ENCODE results near the gene PLA2G4C. TPM values are rescaled to one million over a fixed set of nuclear protein-coding genes. Genes with fewer than 3 reads are reported as not detected.

PLA2G4C gene
- total and polyA plus RNA-seq, 7 experiments from 2014 or later: 1.2 to 21.2 (median 6.4) TPM

DNA sequence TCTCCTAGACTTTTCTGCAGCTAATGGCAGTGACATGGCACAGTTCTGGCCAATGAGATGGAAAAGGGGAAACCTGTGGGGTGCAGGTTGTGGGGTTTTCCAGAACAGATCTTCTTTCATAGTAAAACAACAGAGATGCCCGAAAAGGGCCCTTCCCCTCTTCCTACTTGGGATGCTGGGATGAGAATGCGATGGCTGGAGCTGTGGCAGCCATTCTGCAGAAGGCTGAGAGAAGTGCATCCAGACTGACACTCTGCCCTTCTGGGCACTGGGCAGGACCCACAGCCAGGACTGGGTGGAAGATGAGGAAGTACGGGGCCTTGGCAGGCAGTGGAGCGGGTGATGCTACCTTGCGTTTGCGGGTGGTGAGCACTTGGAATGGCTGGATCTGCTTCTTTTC, 16.9 kb upstream of the PLA2G4C start:
- CTCF ChIA-PET: no interaction called here
- H3K27ac ChIP-seq (ENCODE audit: low read depth, low read length): no peak overlapping the region
- intact Hi-C loops (cut with micrococcal nuclease): no loop called here
- ATAC-seq (no peak), DNase-seq (no peak)
- H3K9me3 ChIP-seq (ENCODE audit: control insufficient read depth in 2 of 3, low read length in 3 of 3): peaks cover 0 to 4% (median 0%) of the 10 kb centered on the region in 3 experiments
- peak overlapping the region in 2 of 9 donors; percentile 49 to 70 for H3K27ac Mint-ChIP-seq
- H3K4me3 Mint-ChIP-seq: no peak overlapping the region
- H3K27me3 Mint-ChIP-seq: no peaks in the 10 kb centered on the region
- peaks cover 0 to 80% (median 15%) of the 10 kb centered on the region in 3 experiments for H3K36me3 ChIP-seq (ENCODE audit: control insufficient read depth in 2 of 3, insufficient read depth in 3 of 3, low read length in 3 of 3)
- peaks cover 27 to 70% (median 44%) of the 10 kb centered on the region in 5 donors for H3K36me3 Mint-ChIP-seq
- H3K4me1 ChIP-seq (ENCODE audit: control insufficient read depth in 2 of 2, insufficient read depth in 2 of 2, low read length in 2 of 2): no peaks in the 10 kb centered on the region
- peaks cover 0 to 11% (median 0%) of the 10 kb centered on the region in 7 donors for H3K4me1 Mint-ChIP-seq
- POLR2A ChIA-PET: interaction anchor here (0.6 kb wide), 1 partner anchor 1098 kb away, joined by 3 read pairs; no protein-coding TSS in a partner anchor
- peaks cover 0 to 4% (median 0%) of the 10 kb centered on the region in 11 donors for H3K9me3 Mint-ChIP-seq
- H3K4me3 ChIP-seq (ENCODE audit: low read length): no peak overlapping the region
- no peaks in the 10 kb centered on the region for H3K27me3 ChIP-seq (ENCODE audit: control insufficient read depth in 2 of 2, insufficient read depth in 2 of 2, low read length in 2 of 2)

DNA sequence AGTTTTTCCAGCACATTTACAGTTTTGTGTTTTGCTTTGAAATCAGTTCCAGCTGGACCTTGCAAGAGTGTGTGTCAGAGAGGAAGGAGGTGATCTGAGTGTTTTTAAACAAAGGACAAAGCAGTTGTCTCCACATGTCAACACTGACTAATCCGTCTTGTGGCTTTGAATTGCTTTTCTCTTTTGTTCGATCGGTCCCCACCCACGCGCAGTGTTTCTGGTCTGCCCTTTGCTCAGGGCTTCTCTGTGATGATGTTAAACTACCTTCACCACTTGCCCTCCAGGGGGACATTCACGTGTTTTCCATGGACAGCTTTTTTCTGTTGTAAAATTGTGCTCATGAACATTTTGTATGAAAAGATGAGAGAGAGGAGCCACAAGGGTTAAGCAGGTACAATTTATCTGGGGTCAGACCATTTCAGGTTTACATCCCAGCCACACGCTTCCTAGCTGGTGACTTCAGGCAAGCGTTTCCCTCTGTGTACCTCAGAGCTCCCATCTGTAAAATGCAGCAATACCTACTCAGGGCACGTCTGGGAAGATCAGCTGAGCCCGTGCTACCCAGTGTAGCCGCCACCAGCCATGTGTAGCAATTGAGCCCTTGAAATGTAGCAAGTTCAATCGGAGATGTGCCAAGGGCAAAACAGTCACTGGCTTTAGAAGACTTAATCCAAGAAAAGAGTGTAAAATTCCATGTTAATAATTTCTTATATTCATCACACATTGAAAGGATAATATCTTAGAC, 13.5 kb upstream of the PLA2G4C start:
- no peak overlapping the region for H3K27ac ChIP-seq (ENCODE audit: low read depth, low read length)
- ChIA-PET CTCF (interaction anchor here (0.6 to 1.1 kb wide), 2 partner anchors 149 to 366 kb away, joined by 3 to 4 read pairs; no protein-coding TSS in a partner anchor), POLR2A (no interaction called here)
- no peaks in the 10 kb centered on the region for H3K4me1 ChIP-seq (ENCODE audit: control insufficient read depth in 2 of 2, insufficient read depth in 2 of 2, low read length in 2 of 2)
- H3K4me3 ChIP-seq (ENCODE audit: low read length): no peak overlapping the region
- intact Hi-C loops (cut with micrococcal nuclease): no loop called here
- no peak for ATAC-seq
- H3K36me3 ChIP-seq (ENCODE audit: control insufficient read depth in 2 of 3, insufficient read depth in 3 of 3, low read length in 3 of 3): peaks cover 3 to 75% (median 19%) of the 10 kb centered on the region in 3 experiments
- Mint-ChIP-seq H3K36me3 (peaks cover 32 to 74% (median 51%) of the 10 kb centered on the region in 5 donors), H3K9me3 (peaks cover 0 to 4% (median 0%) of the 10 kb centered on the region in 11 donors), H3K27me3 (no peaks in the 10 kb centered on the region), H3K4me1 (peaks cover 0 to 18% (median 0%) of the 10 kb centered on the region in 7 donors), H3K27ac (peak overlapping the region in 2 of 9 donors; percentile 10 to 29), H3K4me3 (no peak overlapping the region)
- DNase-seq: peak in 1 of 9 donors; percentile 54
- no peaks in the 10 kb centered on the region for H3K27me3 ChIP-seq (ENCODE audit: control insufficient read depth in 2 of 2, insufficient read depth in 2 of 2, low read length in 2 of 2)
- peaks cover 0 to 4% (median 0%) of the 10 kb centered on the region in 3 experiments for H3K9me3 ChIP-seq (ENCODE audit: control insufficient read depth in 2 of 3, low read length in 3 of 3)

DNA sequence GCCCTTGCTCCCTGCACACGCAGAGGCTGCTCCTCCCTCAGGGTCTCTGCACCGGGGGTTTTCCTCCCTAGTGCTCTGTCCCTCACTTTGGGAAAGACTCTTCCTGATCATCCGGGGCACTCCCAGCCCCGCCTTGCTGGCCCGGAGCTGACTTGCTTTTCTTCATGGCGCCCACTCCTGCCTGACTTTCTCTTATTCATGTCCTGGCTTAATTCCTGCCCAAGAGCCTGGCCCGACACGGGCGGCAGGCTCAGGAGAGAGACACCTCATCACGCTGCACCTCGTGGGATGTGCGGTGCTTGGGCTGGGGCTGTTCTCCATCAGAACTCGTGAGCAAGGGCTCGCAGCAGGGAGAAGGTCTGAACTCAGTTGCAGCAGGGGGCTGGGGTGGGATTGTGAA, 11.8 kb upstream of the PLA2G4C start:
- Mint-ChIP-seq H3K27me3 (no peaks in the 10 kb centered on the region), H3K4me3 (peak overlapping the region in 1 of 10 donors; percentile 56), H3K4me1 (peaks cover 0 to 30% (median 0%) of the 10 kb centered on the region in 7 donors), H3K36me3 (peaks cover 26 to 66% (median 47%) of the 10 kb centered on the region in 5 donors), H3K9me3 (no peaks in the 10 kb centered on the region), H3K27ac (peak overlapping the region in 5 of 9 donors; percentile 41 to 90 (median 64))
- H3K9me3 ChIP-seq (ENCODE audit: control insufficient read depth in 2 of 3, low read length in 3 of 3): no peaks in the 10 kb centered on the region
- no peak overlapping the region for H3K27ac ChIP-seq (ENCODE audit: low read depth, low read length)
- DNase-seq: no peak
- intact Hi-C loops (cut with micrococcal nuclease): no loop called here
- no peaks in the 10 kb centered on the region for H3K27me3 ChIP-seq (ENCODE audit: control insufficient read depth in 2 of 2, insufficient read depth in 2 of 2, low read length in 2 of 2)
- no peak overlapping the region for H3K4me3 ChIP-seq (ENCODE audit: low read length)
- no peak for ATAC-seq
- CTCF ChIA-PET: no interaction called here
- H3K36me3 ChIP-seq (ENCODE audit: control insufficient read depth in 2 of 3, insufficient read depth in 3 of 3, low read length in 3 of 3): peaks cover 3 to 72% (median 17%) of the 10 kb centered on the region in 3 experiments
- no peaks in the 10 kb centered on the region for H3K4me1 ChIP-seq (ENCODE audit: control insufficient read depth in 2 of 2, insufficient read depth in 2 of 2, low read length in 2 of 2)
- POLR2A ChIA-PET: no interaction called here

DNA sequence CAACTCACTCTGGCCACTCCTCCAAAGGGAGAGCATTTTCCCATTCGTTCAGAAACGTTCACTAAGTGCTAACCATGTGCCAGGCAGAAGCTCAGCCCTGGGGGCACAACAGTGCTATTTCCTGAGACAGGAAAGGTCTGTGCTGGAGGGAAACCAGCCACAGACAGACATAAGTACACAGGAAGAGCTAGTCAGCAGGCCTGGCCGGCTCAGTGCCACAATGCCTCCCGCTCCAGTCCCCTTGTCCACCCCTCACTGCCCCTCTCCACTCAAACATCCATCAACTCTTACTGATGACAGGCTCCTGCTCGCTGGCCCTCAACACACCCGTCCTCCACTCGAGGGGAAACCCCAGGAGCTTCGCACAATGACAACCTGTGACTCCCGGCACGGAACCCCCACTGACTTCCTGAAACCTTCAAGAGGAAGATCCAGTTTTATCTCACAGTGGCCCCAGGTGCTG, 11.3 kb upstream of the PLA2G4C start:
- Histone ChIP-seq H3K36me3 (ENCODE audit: control insufficient read depth in 2 of 3, insufficient read depth in 3 of 3, low read length in 3 of 3) (peaks cover 3 to 70% (median 12%) of the 10 kb centered on the region in 3 experiments), H3K4me1 (ENCODE audit: control insufficient read depth in 2 of 2, insufficient read depth in 2 of 2, low read length in 2 of 2) (no peaks in the 10 kb centered on the region), H3K27ac (ENCODE audit: low read depth, low read length) (no peak overlapping the region), H3K9me3 (ENCODE audit: control insufficient read depth in 2 of 3, low read length in 3 of 3) (no peaks in the 10 kb centered on the region), H3K27me3 (ENCODE audit: control insufficient read depth in 2 of 2, insufficient read depth in 2 of 2, low read length in 2 of 2) (no peaks in the 10 kb centered on the region), H3K4me3 (ENCODE audit: low read length) (no peak overlapping the region)
- Mint-ChIP-seq H3K9me3 (no peaks in the 10 kb centered on the region), H3K36me3 (peaks cover 23 to 64% (median 43%) of the 10 kb centered on the region in 5 donors), H3K4me3 (peak overlapping the region in 1 of 10 donors; percentile 56), H3K4me1 (peaks cover 0 to 32% (median 0%) of the 10 kb centered on the region in 7 donors), H3K27ac (peak overlapping the region in 6 of 9 donors; percentile 45 to 90 (median 68)), H3K27me3 (no peaks in the 10 kb centered on the region)
- intact Hi-C loops (cut with micrococcal nuclease): no loop called here
- ATAC-seq: no peak
- no peak for DNase-seq
- ChIA-PET CTCF (no interaction called here), POLR2A (no interaction called here)

DNA sequence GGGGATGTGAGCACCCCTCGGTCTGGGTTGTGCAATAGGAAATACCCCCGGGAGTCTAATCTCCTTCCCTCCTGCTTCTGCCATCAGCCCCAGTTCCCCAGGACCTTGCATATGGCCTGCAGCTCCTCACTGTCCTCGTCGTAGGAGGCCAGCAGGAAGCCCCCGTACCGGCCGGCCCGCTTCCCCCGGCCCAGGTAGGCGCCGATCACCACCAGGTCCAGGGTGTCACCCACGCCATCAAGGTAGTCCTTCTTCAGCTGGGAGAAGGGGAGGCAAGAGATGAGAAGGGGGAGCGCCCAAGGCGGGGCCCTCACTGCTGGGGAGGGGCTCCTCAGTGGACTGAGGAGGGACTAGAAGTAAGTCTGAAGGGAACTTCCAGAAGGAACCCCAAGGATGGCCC, 10.4 kb upstream of the PLA2G4C start:
- DNase-seq (no peak), ATAC-seq (no peak)
- H3K36me3 Mint-ChIP-seq: peaks cover 21 to 59% (median 39%) of the 10 kb centered on the region in 5 donors
- Histone ChIP-seq H3K4me3 (ENCODE audit: low read length) (no peak overlapping the region), H3K27ac (ENCODE audit: low read depth, low read length) (no peak overlapping the region), H3K4me1 (ENCODE audit: control insufficient read depth in 2 of 2, insufficient read depth in 2 of 2, low read length in 2 of 2) (no peaks in the 10 kb centered on the region), H3K9me3 (ENCODE audit: control insufficient read depth in 2 of 3, low read length in 3 of 3) (no peaks in the 10 kb centered on the region), H3K27me3 (ENCODE audit: control insufficient read depth in 2 of 2, insufficient read depth in 2 of 2, low read length in 2 of 2) (no peaks in the 10 kb centered on the region), H3K36me3 (ENCODE audit: control insufficient read depth in 2 of 3, insufficient read depth in 3 of 3, low read length in 3 of 3) (peaks cover 3 to 70% (median 12%) of the 10 kb centered on the region in 3 experiments)
- CTCF ChIA-PET: interaction anchor here (0.7 kb wide), 1 partner anchor 172 kb away, joined by 3 read pairs; no protein-coding TSS in a partner anchor
- H3K4me1 Mint-ChIP-seq: peaks cover 0 to 32% (median 0%) of the 10 kb centered on the region in 7 donors
- H3K4me3 Mint-ChIP-seq: no peak overlapping the region
- no peaks in the 10 kb centered on the region for H3K27me3 Mint-ChIP-seq
- no peak overlapping the region for H3K27ac Mint-ChIP-seq
- POLR2A ChIA-PET: no interaction called here
- H3K9me3 Mint-ChIP-seq: no peaks in the 10 kb centered on the region
- intact Hi-C loops (cut with micrococcal nuclease): no loop called here

DNA sequence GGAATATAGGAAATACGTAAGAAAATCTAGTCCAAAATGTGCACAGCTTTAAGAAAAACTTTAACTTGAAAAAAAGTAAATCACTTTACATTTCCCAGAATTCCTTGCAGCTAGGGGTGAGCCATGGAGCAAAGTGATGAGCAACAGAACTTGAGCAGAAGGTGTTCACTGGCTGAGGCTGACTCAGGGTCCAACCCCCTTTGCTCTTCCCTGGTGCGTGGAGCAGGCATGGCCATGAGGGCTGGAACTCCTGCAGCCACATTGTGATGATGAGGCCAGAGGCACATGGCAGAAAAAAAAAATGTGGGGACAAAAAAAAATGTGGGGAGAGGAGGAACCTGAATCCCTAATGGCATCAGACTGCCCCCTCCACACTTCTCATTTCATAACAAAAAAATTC, 9.9 kb upstream of the PLA2G4C start:
- H3K27me3 ChIP-seq (ENCODE audit: control insufficient read depth in 2 of 2, insufficient read depth in 2 of 2, low read length in 2 of 2): no peaks in the 10 kb centered on the region
- H3K4me3 ChIP-seq (ENCODE audit: low read length): no peak overlapping the region
- intact Hi-C loops (cut with micrococcal nuclease): no loop called here
- ChIA-PET CTCF (interaction anchor here (0.6 to 0.9 kb wide), 3 partner anchors 16 to 32 kb away, joined by 3 to 6 read pairs (median 4); no protein-coding TSS in a partner anchor), POLR2A (no interaction called here)
- DNase-seq (no peak), ATAC-seq (no peak)
- H3K4me1 ChIP-seq (ENCODE audit: control insufficient read depth in 2 of 2, insufficient read depth in 2 of 2, low read length in 2 of 2): no peaks in the 10 kb centered on the region
- peaks cover 3 to 72% (median 9%) of the 10 kb centered on the region in 3 experiments for H3K36me3 ChIP-seq (ENCODE audit: control insufficient read depth in 2 of 3, insufficient read depth in 3 of 3, low read length in 3 of 3)
- Mint-ChIP-seq H3K4me3 (no peak overlapping the region), H3K9me3 (no peaks in the 10 kb centered on the region), H3K27ac (no peak overlapping the region), H3K4me1 (peaks cover 0 to 32% (median 0%) of the 10 kb centered on the region in 7 donors), H3K36me3 (peaks cover 21 to 55% (median 39%) of the 10 kb centered on the region in 5 donors), H3K27me3 (no peaks in the 10 kb centered on the region)
- H3K9me3 ChIP-seq (ENCODE audit: control insufficient read depth in 2 of 3, low read length in 3 of 3): no peaks in the 10 kb centered on the region
- no peak overlapping the region for H3K27ac ChIP-seq (ENCODE audit: low read depth, low read length)

Measured in naive thymus-derived CD4-positive, alpha-beta T cell (primary cell).